ENCODE data around the gene NPL. TPM values are rescaled to one million over a fixed set of nuclear protein-coding genes. Genes with fewer than 3 reads are reported as not detected.
A peak's percentile ranks its signal among the peaks of the same experiment; 100 is the strongest.

Gene NPL
- total and polyA plus RNA-seq, 2 donors (not counting 1 experiment from before 2014, with no cell fraction given): 1.4 to 2.6 TPM

DNA sequence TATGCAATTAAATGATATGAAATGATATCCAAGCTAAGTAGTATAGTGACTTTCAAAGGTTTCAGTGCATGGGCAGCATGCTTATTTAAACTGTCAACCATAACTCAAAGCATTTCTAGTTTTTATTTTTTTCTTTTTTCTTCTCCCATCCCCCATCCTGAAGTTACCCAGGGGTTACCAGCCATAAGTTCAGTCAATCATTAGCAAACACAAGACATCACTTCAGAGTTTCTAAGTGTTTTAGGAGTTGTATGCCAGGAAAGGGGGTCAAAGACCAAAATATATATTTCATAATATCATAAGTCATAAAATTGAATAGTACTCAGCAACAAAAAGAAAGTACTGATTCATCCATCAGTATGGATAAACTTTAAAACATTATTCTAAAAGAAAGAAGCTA is 78.3 kb downstream of the NPL start:
- Histone ChIP-seq H3K4me3 (replicated peaks in 1 of 4; ENCODE audit: control extremely low read depth in 1 of 4, insufficient read depth in 1 of 4, low read depth in 3 of 4, low read length in 4 of 4) (no peak overlapping the region), H3K9ac (ENCODE audit: insufficient read depth, low read length) (no peak overlapping the region), H3K79me2 (ENCODE audit: control insufficient read depth, insufficient read depth, low read length) (peaks cover 2% of the 10 kb centered on the region), H3K27me3 (ENCODE audit: control insufficient read depth, insufficient read depth, low read length) (no peaks in the 10 kb centered on the region), H3K4me1 (ENCODE audit: control insufficient read depth, extremely low read depth, insufficient read depth, low read length) (no peaks in the 10 kb centered on the region), H2AFZ (ENCODE audit: low read length) (no peak overlapping the region), H3K27ac (ENCODE audit: insufficient read depth, low read length) (no peak overlapping the region), H3K36me3 (ENCODE audit: control insufficient read depth, insufficient read depth, low read length) (peaks cover 31% of the 10 kb centered on the region), H3K9me3 (ENCODE audit: control insufficient read depth, insufficient read depth, low read depth, low read length) (no peaks in the 10 kb centered on the region), H4K20me1 (ENCODE audit: control insufficient read depth, extremely low read depth, insufficient read depth, low read length) (no peaks in the 10 kb centered on the region), H3K4me2 (ENCODE audit: extremely low read depth, insufficient read depth, low read length) (no peak overlapping the region)
- DNase-seq (ENCODE audit: low read depth in 2 of 2): no peak
- TF ChIP-seq EZH2 (IDR thresholded peaks at IDR 0.05; ENCODE audit: low read length, missing control alignments): no peak
- TF ChIP-seq, protein P1, sequence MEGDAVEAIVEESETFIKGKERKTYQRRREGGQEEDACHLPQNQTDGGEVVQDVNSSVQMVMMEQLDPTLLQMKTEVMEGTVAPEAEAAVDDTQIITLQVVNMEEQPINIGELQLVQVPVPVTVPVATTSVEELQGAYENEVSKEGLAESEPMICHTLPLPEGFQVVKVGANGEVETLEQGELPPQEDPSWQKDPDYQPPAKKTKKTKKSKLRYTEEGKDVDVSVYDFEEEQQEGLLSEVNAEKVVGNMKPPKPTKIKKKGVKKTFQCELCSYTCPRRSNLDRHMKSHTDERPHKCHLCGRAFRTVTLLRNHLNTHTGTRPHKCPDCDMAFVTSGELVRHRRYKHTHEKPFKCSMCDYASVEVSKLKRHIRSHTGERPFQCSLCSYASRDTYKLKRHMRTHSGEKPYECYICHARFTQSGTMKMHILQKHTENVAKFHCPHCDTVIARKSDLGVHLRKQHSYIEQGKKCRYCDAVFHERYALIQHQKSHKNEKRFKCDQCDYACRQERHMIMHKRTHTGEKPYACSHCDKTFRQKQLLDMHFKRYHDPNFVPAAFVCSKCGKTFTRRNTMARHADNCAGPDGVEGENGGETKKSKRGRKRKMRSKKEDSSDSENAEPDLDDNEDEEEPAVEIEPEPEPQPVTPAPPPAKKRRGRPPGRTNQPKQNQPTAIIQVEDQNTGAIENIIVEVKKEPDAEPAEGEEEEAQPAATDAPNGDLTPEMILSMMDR (conservative IDR thresholded peaks at IDR 0.05 in 1 of 2, IDR thresholded peaks at IDR 0.05 in 1 of 2; ENCODE audit: low read depth in 1 of 2, low read length in 2 of 2): no peak

DNA sequence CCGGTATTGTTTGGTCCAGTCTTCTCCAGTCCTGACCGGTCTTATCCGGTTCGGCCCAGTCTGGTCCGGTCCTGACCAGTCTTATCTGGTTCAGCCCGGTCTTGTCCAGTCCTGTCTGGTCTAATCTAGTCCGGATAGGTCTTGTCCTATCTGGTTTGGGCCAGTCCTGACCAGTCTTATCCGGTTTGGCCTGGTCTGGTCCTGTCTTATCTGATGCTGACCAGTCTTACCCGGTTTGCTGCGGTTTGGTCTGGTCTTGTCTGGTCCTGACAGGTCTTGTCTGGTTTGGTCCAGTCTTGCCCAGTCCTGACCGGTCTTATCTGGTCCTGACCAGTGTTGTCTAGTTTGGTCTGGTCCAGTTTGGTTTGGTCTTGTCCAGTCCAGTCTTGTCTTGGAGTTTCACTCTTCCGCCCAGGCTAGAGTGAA is 79.7 kb downstream of the NPL start:
- no peak for DNase-seq (ENCODE audit: low read depth in 2 of 2)
- Histone ChIP-seq H4K20me1 (ENCODE audit: control insufficient read depth, extremely low read depth, insufficient read depth, low read length) (no peaks in the 10 kb centered on the region), H2AFZ (ENCODE audit: low read length) (no peak overlapping the region), H3K4me2 (ENCODE audit: extremely low read depth, insufficient read depth, low read length) (no peak overlapping the region), H3K27me3 (ENCODE audit: control insufficient read depth, insufficient read depth, low read length) (no peaks in the 10 kb centered on the region), H3K27ac (ENCODE audit: insufficient read depth, low read length) (peak overlapping the region; percentile 54), H3K4me3 (replicated peaks in 1 of 4; ENCODE audit: control extremely low read depth in 1 of 4, insufficient read depth in 1 of 4, low read depth in 3 of 4, low read length in 4 of 4) (no peak overlapping the region), H3K4me1 (ENCODE audit: control insufficient read depth, extremely low read depth, insufficient read depth, low read length) (no peaks in the 10 kb centered on the region), H3K9ac (ENCODE audit: insufficient read depth, low read length) (no peak overlapping the region), H3K36me3 (ENCODE audit: control insufficient read depth, insufficient read depth, low read length) (peaks cover 33% of the 10 kb centered on the region), H3K79me2 (ENCODE audit: control insufficient read depth, insufficient read depth, low read length) (peaks cover 2% of the 10 kb centered on the region), H3K9me3 (ENCODE audit: control insufficient read depth, insufficient read depth, low read depth, low read length) (no peaks in the 10 kb centered on the region)
- TF ChIP-seq EZH2 (IDR thresholded peaks at IDR 0.05; ENCODE audit: low read length, missing control alignments): no peak
- TF ChIP-seq, protein P1 (conservative IDR thresholded peaks at IDR 0.05 in 1 of 2, IDR thresholded peaks at IDR 0.05 in 1 of 2; ENCODE audit: low read depth in 1 of 2, low read length in 2 of 2): no peak

- DNase-seq (ENCODE audit: low read depth in 2 of 2): no peak
- no peak overlapping the region for H3K27ac ChIP-seq (ENCODE audit: insufficient read depth, low read length)
- TF ChIP-seq EZH2 (IDR thresholded peaks at IDR 0.05; ENCODE audit: low read length, missing control alignments): no peak
- TF ChIP-seq, protein P1 (conservative IDR thresholded peaks at IDR 0.05 in 1 of 2, IDR thresholded peaks at IDR 0.05 in 1 of 2; ENCODE audit: low read depth in 1 of 2, low read length in 2 of 2): no peak
- no peak overlapping the region for H3K4me2 ChIP-seq (ENCODE audit: extremely low read depth, insufficient read depth, low read length)
- no peaks in the 10 kb centered on the region for H4K20me1 ChIP-seq (ENCODE audit: control insufficient read depth, extremely low read depth, insufficient read depth, low read length)
- no peaks in the 10 kb centered on the region for H3K9me3 ChIP-seq (ENCODE audit: control insufficient read depth, insufficient read depth, low read depth, low read length)
- no peaks in the 10 kb centered on the region for H3K27me3 ChIP-seq (ENCODE audit: control insufficient read depth, insufficient read depth, low read length)
- peaks cover 2% of the 10 kb centered on the region for H3K79me2 ChIP-seq (ENCODE audit: control insufficient read depth, insufficient read depth, low read length)
- H2AFZ ChIP-seq (ENCODE audit: low read length): no peak overlapping the region
- no peak overlapping the region for H3K9ac ChIP-seq (ENCODE audit: insufficient read depth, low read length)
- H3K36me3 ChIP-seq (ENCODE audit: control insufficient read depth, insufficient read depth, low read length): peaks cover 37% of the 10 kb centered on the region
- no peaks in the 10 kb centered on the region for H3K4me1 ChIP-seq (ENCODE audit: control insufficient read depth, extremely low read depth, insufficient read depth, low read length)
- H3K4me3 ChIP-seq (replicated peaks in 1 of 4; ENCODE audit: control extremely low read depth in 1 of 4, insufficient read depth in 1 of 4, low read depth in 3 of 4, low read length in 4 of 4): no peak overlapping the region
These were observed 83.3 kb downstream of the NPL start for GRCh38 chr1:182872881-182873280.
